Measurements from ENCODE around the gene WDR43.
"Not testable (repeated sequence)": the region's sequence is repeated elsewhere in the genome, so short reads cannot be mapped to it uniquely, and the experiment has no call there.

The WDR43 gene

GRCh38 chr2:28960401-28960800 is 65.9 kb downstream of the WDR43 start:
- in situ Hi-C loops (cut with MboI; ENCODE audit: low sequenced_read_pairs): no loop called here

GRCh38 chr2:28962505-28962904 is 68.0 kb downstream of the WDR43 start:
- in situ Hi-C loops (cut with MboI; ENCODE audit: low sequenced_read_pairs): no loop called here

- in situ Hi-C loops (cut with MboI; ENCODE audit: low sequenced_read_pairs): no loop called here
Observed at GRCh38 chr2:28970464-28971160, 76.1 kb downstream of the WDR43 start.

- in situ Hi-C loops (cut with MboI; ENCODE audit: low sequenced_read_pairs): no loop called here
Observed at GRCh38 chr2:28972778-28973335, 78.4 kb downstream of the WDR43 start.

GRCh38 chr2:28974252-28974651 is 79.8 kb downstream of the WDR43 start:
- in situ Hi-C loops (cut with MboI; ENCODE audit: low sequenced_read_pairs): no loop called here

GRCh38 chr2:28975671-28976070 is 81.2 kb downstream of the WDR43 start:
- in situ Hi-C loops (cut with MboI; ENCODE audit: low sequenced_read_pairs): no loop called here

- in situ Hi-C loops (cut with MboI; ENCODE audit: low sequenced_read_pairs): no loop called here
Observed at GRCh38 chr2:28976584-28976983, 82.1 kb downstream of the WDR43 start.

- in situ Hi-C loops (cut with MboI; ENCODE audit: low sequenced_read_pairs): no loop called here
Observed at GRCh38 chr2:28977176-28977875, 82.9 kb downstream of the WDR43 start.

- in situ Hi-C loops (cut with MboI; ENCODE audit: low sequenced_read_pairs): not testable (repeated sequence)
Observed at GRCh38 chr2:28978001-28978400, 83.5 kb downstream of the WDR43 start.

GRCh38 chr2:28978606-28979005 is 84.1 kb downstream of the WDR43 start:
- in situ Hi-C loops (cut with MboI; ENCODE audit: low sequenced_read_pairs): no loop called here

- in situ Hi-C loops (cut with MboI; ENCODE audit: low sequenced_read_pairs): no loop called here
Observed at GRCh38 chr2:28979041-28979440, 84.6 kb downstream of the WDR43 start.

- in situ Hi-C loops (cut with MboI; ENCODE audit: low sequenced_read_pairs): no loop called here
Observed at GRCh38 chr2:28979576-28980366, 85.3 kb downstream of the WDR43 start.

GRCh38 chr2:28980368-28981015 is 86.0 kb downstream of the WDR43 start:
- in situ Hi-C loops (cut with MboI; ENCODE audit: low sequenced_read_pairs): no loop called here

- in situ Hi-C loops (cut with MboI; ENCODE audit: low sequenced_read_pairs): no loop called here
Observed at GRCh38 chr2:28981016-28981441, 86.6 kb downstream of the WDR43 start, which contains the start of gene TOGARAM2. Gene TOGARAM2 (plus strand): TSS chr2:28981298. CDS start chr2:28994835, 13,537 bp downstream.

- in situ Hi-C loops (cut with MboI; ENCODE audit: low sequenced_read_pairs): no loop called here
Observed at GRCh38 chr2:28981620-28982376, 87.3 kb downstream of the WDR43 start.

- in situ Hi-C loops (cut with MboI; ENCODE audit: low sequenced_read_pairs): no loop called here
Observed at GRCh38 chr2:28982381-28982950, 88.0 kb downstream of the WDR43 start.

- in situ Hi-C loops (cut with MboI; ENCODE audit: low sequenced_read_pairs): no loop called here
Observed at GRCh38 chr2:28986429-28986828, 92.0 kb downstream of the WDR43 start.

- in situ Hi-C loops (cut with MboI; ENCODE audit: low sequenced_read_pairs): no loop called here
Observed at GRCh38 chr2:28989973-28990372, 95.5 kb downstream of the WDR43 start.

- in situ Hi-C loops (cut with MboI; ENCODE audit: low sequenced_read_pairs): no loop called here
Observed at GRCh38 chr2:28990445-28990844, 96.0 kb downstream of the WDR43 start.

GRCh38 chr2:28991021-28991420 is 96.6 kb downstream of the WDR43 start:
- in situ Hi-C loops (cut with MboI; ENCODE audit: low sequenced_read_pairs): no loop called here
